Measurements from ENCODE around the gene MYRF.

Gene MYRF

GRCh38 chr11:61830237-61831105 is 78.0 kb downstream of the MYRF start:
- H3K4me3 ChIP-seq (ENCODE audit: low read length), result no peak overlapping the region
- no peak overlapping the region for H3K9ac ChIP-seq (ENCODE audit: low read length)
- no peaks in the 10 kb centered on the region for H3K36me3 ChIP-seq (ENCODE audit: control insufficient read depth, insufficient read depth, low read length)
- peaks cover 48% of the 10 kb centered on the region for H3K27me3 ChIP-seq (ENCODE audit: control insufficient read depth, insufficient read depth, low read length)
- no peaks in the 10 kb centered on the region for H3K9me3 ChIP-seq (ENCODE audit: control insufficient read depth, low read length)
- H3K4me1 ChIP-seq (ENCODE audit: control insufficient read depth, insufficient read depth, low read length), result no peaks in the 10 kb centered on the region

DNA sequence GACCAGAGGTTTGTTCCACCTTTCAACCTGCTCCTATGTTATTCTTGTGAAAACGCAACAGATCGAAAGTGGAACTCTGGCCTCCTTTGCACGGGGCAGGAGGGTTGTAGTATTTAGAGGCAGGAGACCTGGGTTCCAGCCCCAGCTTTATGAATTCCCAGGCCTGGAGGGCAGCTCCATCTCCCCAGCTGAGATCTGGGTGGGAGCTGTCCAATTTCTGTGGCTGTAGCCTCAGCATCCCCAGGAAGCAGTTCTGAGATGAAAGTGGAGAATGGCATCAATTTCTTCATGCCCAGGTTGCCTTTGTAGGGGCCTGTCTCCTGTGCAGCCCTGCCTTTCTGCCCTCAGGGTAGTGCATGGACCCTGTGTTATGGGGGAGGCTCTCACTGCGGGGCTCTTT is 79.8 kb downstream of the MYRF start:
- H3K9ac ChIP-seq (ENCODE audit: low read length), result no peak overlapping the region
- no peaks in the 10 kb centered on the region for H3K9me3 ChIP-seq (ENCODE audit: control insufficient read depth, low read length)
- H3K4me3 ChIP-seq (ENCODE audit: low read length), result no peak overlapping the region
- no peaks in the 10 kb centered on the region for H3K36me3 ChIP-seq (ENCODE audit: control insufficient read depth, insufficient read depth, low read length)
- H3K4me1 ChIP-seq (ENCODE audit: control insufficient read depth, insufficient read depth, low read length), result no peaks in the 10 kb centered on the region
- peaks cover 38% of the 10 kb centered on the region for H3K27me3 ChIP-seq (ENCODE audit: control insufficient read depth, insufficient read depth, low read length)

DNA sequence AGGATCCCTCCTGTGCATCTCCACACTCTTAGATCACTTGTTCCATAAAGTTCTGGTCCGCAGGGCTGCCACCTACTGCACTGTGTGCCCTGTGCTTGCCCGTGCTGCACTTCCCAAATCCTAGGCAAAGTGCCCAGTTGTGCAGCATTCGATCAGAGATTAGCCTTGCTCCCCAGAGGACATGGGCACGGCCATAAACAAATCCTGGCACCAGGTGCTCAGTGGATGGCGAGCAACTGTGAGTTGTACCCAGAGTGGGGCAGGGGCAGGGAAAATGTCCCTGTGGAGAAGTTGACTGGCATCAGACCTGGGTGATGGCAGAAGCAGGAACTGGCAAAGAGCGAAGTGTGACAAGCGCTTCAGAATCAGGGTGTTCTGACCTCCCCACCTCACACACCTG is 80.3 kb downstream of the MYRF start:
- Histone ChIP-seq H3K9ac (ENCODE audit: low read length) (no peak overlapping the region), H3K4me3 (ENCODE audit: low read length) (no peak overlapping the region), H3K4me1 (ENCODE audit: control insufficient read depth, insufficient read depth, low read length) (no peaks in the 10 kb centered on the region), H3K9me3 (ENCODE audit: control insufficient read depth, low read length) (no peaks in the 10 kb centered on the region), H3K36me3 (ENCODE audit: control insufficient read depth, insufficient read depth, low read length) (no peaks in the 10 kb centered on the region), H3K27me3 (ENCODE audit: control insufficient read depth, insufficient read depth, low read length) (peaks cover 33% of the 10 kb centered on the region)

GRCh38 chr11:61833471-61833870 is 81.0 kb downstream of the MYRF start:
- Histone ChIP-seq H3K9ac (ENCODE audit: low read length) (no peak overlapping the region), H3K4me3 (ENCODE audit: low read length) (no peak overlapping the region), H3K4me1 (ENCODE audit: control insufficient read depth, insufficient read depth, low read length) (no peaks in the 10 kb centered on the region), H3K36me3 (ENCODE audit: control insufficient read depth, insufficient read depth, low read length) (no peaks in the 10 kb centered on the region), H3K27me3 (ENCODE audit: control insufficient read depth, insufficient read depth, low read length) (peaks cover 26% of the 10 kb centered on the region), H3K9me3 (ENCODE audit: control insufficient read depth, low read length) (no peaks in the 10 kb centered on the region)

GRCh38 chr11:61833926-61834277 is 81.5 kb downstream of the MYRF start:
- Histone ChIP-seq H3K9me3 (ENCODE audit: control insufficient read depth, low read length) (no peaks in the 10 kb centered on the region), H3K4me3 (ENCODE audit: low read length) (no peak overlapping the region), H3K27me3 (ENCODE audit: control insufficient read depth, insufficient read depth, low read length) (peaks cover 21% of the 10 kb centered on the region), H3K36me3 (ENCODE audit: control insufficient read depth, insufficient read depth, low read length) (no peaks in the 10 kb centered on the region), H3K9ac (ENCODE audit: low read length) (no peak overlapping the region), H3K4me1 (ENCODE audit: control insufficient read depth, insufficient read depth, low read length) (no peaks in the 10 kb centered on the region)

DNA sequence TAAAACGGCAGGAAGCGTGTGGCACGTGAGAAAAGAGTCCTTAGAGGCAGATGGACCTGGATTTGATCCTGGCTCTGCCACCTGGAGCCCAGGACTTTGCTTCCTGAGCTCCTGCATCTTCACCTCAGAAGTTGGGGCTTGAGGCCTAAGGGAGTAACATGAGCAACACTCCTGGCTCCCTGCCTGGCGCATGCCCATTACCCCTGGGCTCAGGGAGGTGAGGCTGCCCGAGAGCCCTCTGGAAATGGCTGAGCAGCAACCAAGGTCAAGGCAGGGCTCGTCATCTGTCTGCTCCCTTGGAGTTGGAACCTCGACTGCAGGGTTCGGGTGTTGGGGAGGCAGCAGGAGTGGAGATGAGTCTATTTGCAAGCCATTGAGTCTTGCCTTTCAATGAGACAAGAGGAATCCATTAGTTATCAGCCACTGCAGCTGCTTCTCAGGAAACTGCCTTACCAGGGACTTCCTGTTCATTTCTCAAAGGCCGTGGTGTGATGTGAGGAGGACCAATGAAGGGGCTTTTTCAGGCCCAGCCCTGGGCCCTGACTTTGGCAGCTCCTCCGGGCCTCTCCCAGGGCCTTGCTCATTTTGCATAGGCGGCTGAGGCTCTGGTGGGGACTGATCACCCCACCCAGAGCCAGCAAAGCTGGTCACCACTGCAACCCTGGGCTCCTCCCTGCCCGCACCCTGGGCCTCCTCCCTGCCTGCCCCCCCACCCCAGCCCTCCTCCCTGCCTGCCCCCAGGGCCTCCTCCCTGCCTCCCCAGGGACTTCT is 82.0 kb downstream of the MYRF start:
- H3K36me3 ChIP-seq (ENCODE audit: control insufficient read depth, insufficient read depth, low read length), result no peaks in the 10 kb centered on the region
- H3K4me1 ChIP-seq (ENCODE audit: control insufficient read depth, insufficient read depth, low read length), result no peaks in the 10 kb centered on the region
- H3K9ac ChIP-seq (ENCODE audit: low read length), result no peak overlapping the region
- no peak overlapping the region for H3K4me3 ChIP-seq (ENCODE audit: low read length)
- peaks cover 16% of the 10 kb centered on the region for H3K27me3 ChIP-seq (ENCODE audit: control insufficient read depth, insufficient read depth, low read length)
- H3K9me3 ChIP-seq (ENCODE audit: control insufficient read depth, low read length), result no peaks in the 10 kb centered on the region

- Histone ChIP-seq H3K4me3 (ENCODE audit: low read length) (no peak overlapping the region), H3K4me1 (ENCODE audit: control insufficient read depth, insufficient read depth, low read length) (no peaks in the 10 kb centered on the region)
Observed at GRCh38 chr11:61836193-61836592, 83.8 kb downstream of the MYRF start.

DNA sequence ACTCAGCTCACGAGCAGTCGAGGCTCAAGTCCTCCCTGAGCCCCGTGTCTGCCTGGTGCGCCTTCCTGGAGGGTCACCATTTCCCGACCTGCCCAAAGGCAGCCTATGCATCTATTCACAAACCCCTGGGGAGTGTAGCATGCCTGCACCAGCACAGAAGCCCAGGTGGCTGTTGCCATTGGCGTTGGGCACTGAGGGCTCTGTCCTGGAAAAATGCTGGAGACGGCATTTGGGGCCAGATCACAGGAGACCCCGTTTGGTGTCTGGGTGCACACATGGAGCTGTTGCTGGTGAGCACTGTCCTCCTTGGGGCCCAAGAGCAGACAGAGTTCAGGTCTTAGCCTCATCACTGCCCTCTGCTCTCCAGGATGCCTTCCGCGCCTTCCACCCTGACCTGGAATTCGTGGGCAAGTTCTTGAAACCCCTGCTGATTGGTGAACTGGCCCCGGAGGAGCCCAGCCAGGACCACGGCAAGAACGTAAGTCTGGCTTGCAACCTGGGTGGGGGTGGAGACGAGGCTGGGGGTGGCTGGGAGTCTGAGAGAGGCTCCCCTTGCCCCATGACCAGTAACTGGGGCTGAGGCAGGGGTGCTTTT is 85.1 kb downstream of the MYRF start:
- no peak overlapping the region for H3K4me3 ChIP-seq (ENCODE audit: low read length)
- no peaks in the 10 kb centered on the region for H3K36me3 ChIP-seq (ENCODE audit: control insufficient read depth, insufficient read depth, low read length)
- no peaks in the 10 kb centered on the region for H3K9me3 ChIP-seq (ENCODE audit: control insufficient read depth, low read length)
- H3K4me1 ChIP-seq (ENCODE audit: control insufficient read depth, insufficient read depth, low read length), result no peaks in the 10 kb centered on the region
- H3K9ac ChIP-seq (ENCODE audit: low read length), result no peak overlapping the region
- peaks cover 3% of the 10 kb centered on the region for H3K27me3 ChIP-seq (ENCODE audit: control insufficient read depth, insufficient read depth, low read length)

More at GRCh38 chr11:61836193-61836592, 83.8 kb downstream of the MYRF start:
- H3K27me3 ChIP-seq (ENCODE audit: control insufficient read depth, insufficient read depth, low read length), result peaks cover 3% of the 10 kb centered on the region
- no peak overlapping the region for H3K9ac ChIP-seq (ENCODE audit: low read length)
- H3K36me3 ChIP-seq (ENCODE audit: control insufficient read depth, insufficient read depth, low read length), result no peaks in the 10 kb centered on the region
- no peaks in the 10 kb centered on the region for H3K9me3 ChIP-seq (ENCODE audit: control insufficient read depth, low read length)
